NCI-H82 (cell line): ENCODE measurements around the gene MACO1.
A peak's percentile ranks its signal among the peaks of the same experiment; 100 is the strongest.
"Not testable (repeated sequence)": the region's sequence is repeated elsewhere in the genome, so short reads cannot be mapped to it uniquely, and the experiment has no call there.

ENCODE experiments used
- DNase-seq: peaks from one replicate; lab custom pipeline; 2025; lab: John Stamatoyannopoulos, UW

MACO1 gene

GRCh38 chr1:25423206-25423605, 7.5 kb upstream of the MACO1 start:
- DNase-seq: not testable (repeated sequence)

- no peak for DNase-seq
Measured at GRCh38 chr1:25425098-25426085, 5.3 kb upstream of the MACO1 start.

- DNase-seq: no peak
Measured at GRCh38 chr1:25427696-25428095, 3.0 kb upstream of the MACO1 start.

GRCh38 chr1:25428475-25429166, 2.1 kb upstream of the MACO1 start:
- no peak for DNase-seq

- peak; percentile 68 for DNase-seq
Measured at GRCh38 chr1:25430967-25431881, 527 bp downstream of the MACO1 start.

- peak; percentile 32 for DNase-seq
Measured at GRCh38 chr1:25431955-25432719, 1.4 kb downstream of the MACO1 start.

GRCh38 chr1:25432749-25433388, 2.2 kb downstream of the MACO1 start:
- no peak for DNase-seq

- DNase-seq: peak; percentile 33
Measured at GRCh38 chr1:25433389-25434186, 2.9 kb downstream of the MACO1 start.

- no peak for DNase-seq
Measured at GRCh38 chr1:25435397-25436108, 4.9 kb downstream of the MACO1 start.

GRCh38 chr1:25437672-25438071, 7.0 kb downstream of the MACO1 start:
- no peak for DNase-seq

- DNase-seq: no peak
Measured at GRCh38 chr1:25439287-25439686, 8.6 kb downstream of the MACO1 start.

- peak; percentile 36 for DNase-seq
Measured at GRCh38 chr1:25442178-25442577, 11.5 kb downstream of the MACO1 start.

- peak; percentile 66 for DNase-seq
Measured at GRCh38 chr1:25443030-25443699, 12.5 kb downstream of the MACO1 start.

- DNase-seq: not testable (repeated sequence)
Measured at GRCh38 chr1:25444604-25445003, 13.9 kb downstream of the MACO1 start.

GRCh38 chr1:25445993-25446538, 15.4 kb downstream of the MACO1 start:
- DNase-seq: no peak

- no peak for DNase-seq
Measured at GRCh38 chr1:25447547-25447946, 16.9 kb downstream of the MACO1 start.

GRCh38 chr1:25450891-25451290, 20.2 kb downstream of the MACO1 start:
- DNase-seq: no peak

GRCh38 chr1:25451908-25452307, 21.2 kb downstream of the MACO1 start:
- no peak for DNase-seq
